CD4-positive, alpha-beta T cell treated with Interleukin-12 subunit alpha and Interleukin-12 subunit beta, for 1 hour (primary cell): ENCODE results near the gene VANGL1.

Experiments
- DNase-seq: peaks from one replicate; pipeline ENCODE4 v3.0.0-alpha.2; 2020

The VANGL1 gene

DNA sequence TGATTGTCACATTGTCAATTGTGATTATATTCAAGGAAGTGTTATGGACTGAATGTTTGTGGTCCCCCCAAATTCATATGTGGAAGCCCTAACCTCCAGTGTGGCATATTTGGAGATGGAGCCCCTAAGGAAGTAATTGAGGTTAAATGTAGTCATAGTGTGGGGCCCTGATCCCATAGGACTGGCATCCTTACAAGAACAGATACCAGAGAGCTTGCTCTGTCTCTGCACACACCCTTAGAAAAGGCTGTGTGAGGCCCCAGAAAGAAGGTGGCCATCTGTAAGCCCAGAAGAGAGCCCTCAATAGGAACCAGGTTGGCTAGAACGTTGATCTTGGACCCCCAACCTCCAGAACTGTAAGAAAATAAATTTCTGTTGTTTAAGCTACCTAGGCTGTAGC is 28.1 kb downstream of the VANGL1 start:
- no peak for DNase-seq

DNA sequence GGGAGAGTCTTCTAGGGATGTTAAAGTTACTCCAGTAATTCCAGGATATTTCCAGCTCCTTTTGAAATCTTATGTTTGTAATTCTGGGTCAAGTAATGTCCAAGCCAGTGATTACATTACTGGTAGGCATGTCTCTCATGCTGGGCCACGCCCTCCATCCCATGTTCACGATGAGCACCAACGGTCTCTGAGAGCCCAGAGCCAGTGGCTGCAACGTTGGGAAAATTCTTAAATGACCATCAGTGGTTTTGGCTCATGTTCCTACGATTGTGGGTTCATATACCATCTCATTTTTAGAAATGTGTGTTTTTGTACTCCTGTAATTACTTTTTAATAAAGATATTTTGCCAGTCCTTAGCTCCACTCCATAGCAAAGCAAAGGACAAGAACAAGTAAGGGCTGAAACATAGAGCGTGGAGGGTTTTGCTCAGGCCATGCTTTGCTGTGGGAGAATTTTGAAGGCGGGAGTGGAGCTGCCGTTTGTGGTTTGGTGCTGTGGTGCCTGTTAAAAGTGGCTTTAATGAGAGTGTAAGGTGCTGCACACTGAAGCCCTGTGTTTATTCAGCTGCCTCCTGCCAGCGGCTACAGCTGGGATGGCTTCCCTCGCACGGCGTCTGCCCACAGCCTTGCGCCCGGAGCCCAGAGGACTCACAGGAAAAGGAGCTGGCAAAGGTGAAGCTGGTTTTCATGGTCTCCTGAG is 28.9 kb downstream of the VANGL1 start:
- no peak for DNase-seq

DNA sequence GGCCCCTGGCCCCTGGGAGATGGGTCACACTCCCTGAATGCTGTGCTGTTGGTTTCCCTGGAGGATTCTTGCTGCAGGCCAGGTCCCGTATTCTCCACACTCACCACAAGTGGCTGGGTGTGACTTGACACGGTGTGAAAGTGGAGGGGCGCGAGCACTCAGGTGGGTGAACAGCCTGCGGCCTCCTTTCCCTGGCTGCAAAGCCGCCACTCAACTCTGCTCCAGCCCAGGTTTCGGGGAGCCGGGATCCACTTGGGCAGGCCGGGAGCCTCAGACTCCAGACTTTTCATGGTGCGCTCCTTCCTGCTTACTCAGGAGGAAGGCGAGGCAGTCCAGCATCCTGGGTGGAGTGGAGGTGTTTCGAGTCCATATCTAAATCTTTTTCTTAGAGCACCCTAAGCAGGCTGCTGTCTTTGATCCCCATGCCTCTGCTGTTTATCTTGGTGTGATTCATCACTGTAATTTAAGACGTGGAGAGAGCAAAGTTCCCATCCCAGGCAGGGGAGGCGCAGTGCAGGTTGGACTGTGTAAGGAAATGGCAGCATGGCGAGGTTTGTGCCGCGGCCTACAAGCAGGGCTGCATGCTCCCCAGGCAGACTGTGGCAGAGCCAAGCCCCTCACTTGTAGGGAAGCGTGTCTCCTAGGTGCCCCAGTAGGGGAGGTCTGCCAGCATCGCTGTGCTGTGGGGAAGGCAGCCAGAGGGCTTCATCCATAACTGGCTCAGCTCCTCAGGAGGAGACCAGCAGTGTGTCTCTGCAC is 29.6 kb downstream of the VANGL1 start:
- DNase-seq: no peak

DNA sequence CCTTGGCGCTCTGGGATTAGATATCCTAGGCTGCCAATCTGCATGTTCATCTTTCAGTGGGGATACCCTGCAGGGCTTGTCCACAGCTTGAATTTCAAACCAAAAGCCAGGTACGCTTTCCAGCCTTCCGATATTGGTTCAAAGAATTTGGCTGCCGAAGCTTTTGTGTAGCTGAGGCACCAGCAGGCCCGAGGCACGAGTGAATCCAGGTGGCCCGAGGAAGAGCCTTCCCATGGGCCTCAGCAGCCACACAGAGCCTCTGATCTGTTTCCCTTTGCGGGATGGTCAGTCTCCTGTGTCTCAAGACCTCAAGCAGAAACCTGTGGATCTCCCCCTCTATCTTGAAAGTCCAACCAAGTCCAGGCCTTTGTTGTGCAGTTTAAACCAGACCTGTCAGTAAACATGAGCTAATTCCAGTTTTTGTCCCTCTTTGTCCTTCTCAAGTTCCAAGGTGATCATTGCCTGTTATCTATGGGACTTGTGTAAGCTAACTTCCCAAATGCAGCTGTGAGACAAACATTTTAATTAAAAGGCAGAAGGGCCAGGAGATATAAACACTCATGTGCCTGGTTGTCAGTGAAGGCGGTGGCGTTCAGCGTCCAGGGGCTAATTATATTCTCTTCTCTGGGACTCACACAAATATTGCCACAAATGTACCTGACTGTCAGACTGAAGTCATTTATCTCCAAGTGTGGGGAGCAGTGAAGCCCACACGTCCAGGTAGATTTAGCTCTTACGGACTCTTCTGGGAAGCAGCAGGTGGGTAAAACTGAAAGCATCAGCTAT is 30.6 kb downstream of the VANGL1 start:
- no peak for DNase-seq

DNA sequence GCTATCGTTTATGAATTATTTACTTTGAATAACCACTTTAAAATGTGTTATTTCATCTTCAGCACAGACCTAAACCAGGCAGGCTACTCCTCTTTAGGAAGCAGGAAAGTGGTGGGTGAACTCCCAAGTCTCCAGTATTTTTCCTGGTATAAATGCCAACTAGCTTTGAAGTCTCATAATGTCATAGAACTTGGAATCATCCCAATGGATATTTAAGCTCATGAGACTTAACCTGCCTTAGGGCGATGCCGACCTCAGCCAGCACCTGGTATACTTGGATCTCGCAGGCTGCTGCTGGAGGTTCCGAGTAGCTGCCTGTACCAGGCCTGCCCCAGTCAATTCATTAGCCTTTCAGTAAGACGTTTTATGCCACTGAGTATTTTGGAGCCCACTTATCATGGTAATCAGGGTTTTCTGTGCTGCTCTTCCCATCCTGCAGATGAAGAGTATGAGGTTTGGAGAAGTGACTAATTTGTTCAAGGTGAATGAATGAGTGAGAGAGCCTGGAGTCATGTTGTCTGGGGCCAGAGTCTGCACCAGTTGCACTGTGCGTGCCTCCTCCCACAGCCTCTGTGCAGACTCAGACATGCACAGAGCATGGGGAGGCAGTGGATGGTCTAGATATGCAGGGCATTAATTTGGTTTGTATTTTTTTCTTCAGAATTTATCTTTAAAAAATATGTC is 34.9 kb downstream of the VANGL1 start:
- no peak for DNase-seq

DNA sequence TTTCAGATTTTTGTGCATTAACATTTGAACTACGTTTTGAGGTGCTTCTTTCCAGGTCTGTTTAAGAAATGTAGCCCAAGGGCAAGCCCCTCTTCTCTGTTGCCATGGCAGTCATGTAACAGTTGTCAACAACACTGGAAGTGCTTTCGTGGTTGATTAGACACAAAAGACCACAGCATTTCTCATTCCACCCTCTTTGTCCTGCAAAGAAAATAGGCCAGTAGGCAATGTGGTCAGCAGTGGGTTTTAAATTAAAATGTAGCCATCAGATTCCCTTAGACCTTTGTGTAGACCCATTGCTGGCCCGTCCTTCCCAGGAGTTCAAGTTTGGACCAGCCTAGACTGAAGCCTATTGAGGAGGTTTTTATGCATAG is 35.4 kb downstream of the VANGL1 start:
- DNase-seq: no peak

DNA sequence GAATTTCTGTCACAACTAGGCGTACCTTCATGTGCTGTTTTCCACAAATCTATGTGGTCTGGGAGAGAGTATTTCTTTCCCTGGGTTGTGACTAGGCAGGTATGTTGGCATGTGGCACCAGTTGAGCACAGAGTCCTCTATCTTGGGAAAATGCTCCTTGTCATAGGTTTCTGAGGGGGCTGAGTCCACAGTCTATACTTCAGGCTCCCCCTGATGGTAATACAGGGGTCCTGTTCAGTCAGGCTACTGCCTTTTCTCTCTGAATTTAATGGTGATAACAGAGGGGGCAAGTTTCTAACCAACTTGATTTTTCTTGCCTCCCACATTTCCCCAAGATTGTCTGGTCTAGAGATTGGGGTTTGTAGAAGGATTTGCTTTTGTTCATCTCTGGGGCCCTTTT is 35.8 kb downstream of the VANGL1 start:
- DNase-seq: no peak

DNA sequence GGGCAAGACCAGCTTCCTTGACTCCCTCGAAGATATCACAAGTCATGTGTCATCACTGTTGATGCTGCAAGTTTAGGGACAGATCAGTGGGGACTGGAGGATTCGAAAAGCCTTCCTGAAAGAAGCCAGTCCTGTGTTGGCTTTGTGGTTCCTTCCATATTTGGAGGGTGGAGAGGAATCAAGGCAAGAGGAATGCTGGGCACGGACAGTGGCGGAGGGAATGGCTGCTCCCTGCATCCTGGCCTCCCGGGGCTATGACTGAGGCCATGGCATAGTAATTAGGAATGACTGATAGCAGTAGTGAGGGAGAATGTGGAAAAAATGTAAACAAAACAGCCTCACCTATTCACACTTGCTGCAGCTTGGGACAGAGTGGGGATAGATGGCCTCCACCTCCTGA is 36.4 kb downstream of the VANGL1 start:
- DNase-seq: no peak

DNA sequence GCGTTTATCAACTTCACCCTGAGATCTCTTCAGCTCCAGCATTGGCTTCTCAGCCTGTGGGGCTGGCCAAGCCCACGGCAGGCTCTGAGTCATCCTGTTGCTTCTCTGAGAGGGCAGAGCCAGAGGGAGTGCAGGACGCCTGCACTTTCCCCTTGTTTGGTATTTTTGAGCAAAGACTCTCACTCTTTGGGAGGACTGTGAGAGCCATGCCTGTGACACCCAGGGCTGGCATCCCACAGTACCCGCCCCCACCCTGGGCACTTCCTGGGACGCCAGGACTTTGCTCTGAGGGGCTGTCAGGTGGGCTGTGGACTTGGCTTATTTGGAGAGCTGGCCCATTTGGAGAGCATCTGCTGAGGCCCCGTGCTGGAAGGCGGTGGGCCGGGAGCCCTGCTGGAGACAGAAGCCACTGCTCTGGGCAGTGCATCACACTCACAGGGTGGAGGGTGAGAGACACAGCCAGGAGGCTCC is 37.4 kb downstream of the VANGL1 start:
- no peak for DNase-seq

DNA sequence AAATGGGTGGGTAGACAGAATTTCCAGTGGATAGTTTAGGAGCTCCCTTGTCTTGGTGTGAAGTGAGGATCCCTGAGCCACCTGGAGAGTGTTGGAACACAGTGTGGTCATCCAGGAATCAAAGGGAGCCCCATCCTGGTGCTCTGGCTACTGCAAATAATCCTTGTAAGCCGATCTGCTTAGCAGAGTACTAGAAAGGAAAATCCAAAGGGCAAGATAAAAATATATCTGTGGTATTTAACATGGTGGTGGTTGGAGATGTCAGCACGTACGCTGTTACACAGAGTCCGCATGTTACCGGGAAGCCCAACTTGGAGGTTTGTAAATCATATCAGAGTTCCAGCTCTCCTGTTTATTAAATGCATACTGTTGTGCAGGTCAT is 39.0 kb downstream of the VANGL1 start:
- DNase-seq: no peak

DNA sequence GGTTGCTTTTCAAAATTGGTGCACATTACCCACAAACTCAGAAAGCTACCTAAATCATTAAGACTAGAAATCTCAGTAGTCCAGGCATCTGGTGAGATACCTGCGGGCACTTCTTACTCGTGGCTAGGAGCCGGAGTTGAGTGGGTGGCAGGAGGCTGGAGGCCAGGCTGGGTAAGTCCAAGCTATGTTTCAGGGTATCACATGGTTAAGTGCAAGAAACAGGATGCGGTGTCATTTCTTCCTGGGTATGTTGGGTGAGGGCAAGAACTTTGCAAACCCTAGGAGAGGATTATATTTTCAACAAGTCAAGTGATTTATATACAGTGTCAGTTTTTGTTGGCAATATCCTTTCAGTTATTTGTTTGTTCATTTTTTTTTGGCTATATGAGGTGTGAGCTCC is 41.0 kb downstream of the VANGL1 start:
- no peak for DNase-seq

DNA sequence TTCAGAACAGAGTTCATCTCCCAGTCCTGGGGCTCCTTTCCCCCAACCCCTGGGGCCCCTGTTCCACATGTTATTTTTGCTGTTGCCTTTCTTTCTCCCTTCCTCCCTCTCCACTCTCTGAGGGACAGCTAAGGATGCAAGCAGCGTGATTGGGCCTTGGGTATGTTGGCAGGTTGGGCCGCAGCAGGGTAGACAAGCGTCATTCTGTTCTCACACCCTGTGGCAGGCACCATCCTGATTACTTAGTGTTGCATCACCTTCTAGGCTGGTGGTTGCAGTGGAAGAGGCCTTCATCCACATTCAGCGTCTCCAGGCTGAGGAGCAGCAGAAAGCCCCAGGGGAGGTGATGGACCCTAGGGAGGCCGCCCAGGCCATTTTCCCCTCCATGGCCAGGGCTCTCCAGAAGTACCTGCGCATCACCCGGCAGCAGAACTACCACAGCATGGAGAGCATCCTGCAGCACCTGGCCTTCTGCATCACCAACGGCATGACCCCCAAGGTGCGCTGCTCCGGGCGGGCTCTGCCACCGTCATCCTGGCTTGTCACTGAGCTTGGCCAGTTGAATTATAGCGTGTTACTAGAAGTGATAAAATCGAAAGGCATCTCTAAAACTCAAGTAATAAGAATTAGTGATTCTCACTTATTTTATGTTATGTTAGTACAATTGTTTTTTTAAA is 43.4 kb downstream of the VANGL1 start:
- DNase-seq: no peak

DNA sequence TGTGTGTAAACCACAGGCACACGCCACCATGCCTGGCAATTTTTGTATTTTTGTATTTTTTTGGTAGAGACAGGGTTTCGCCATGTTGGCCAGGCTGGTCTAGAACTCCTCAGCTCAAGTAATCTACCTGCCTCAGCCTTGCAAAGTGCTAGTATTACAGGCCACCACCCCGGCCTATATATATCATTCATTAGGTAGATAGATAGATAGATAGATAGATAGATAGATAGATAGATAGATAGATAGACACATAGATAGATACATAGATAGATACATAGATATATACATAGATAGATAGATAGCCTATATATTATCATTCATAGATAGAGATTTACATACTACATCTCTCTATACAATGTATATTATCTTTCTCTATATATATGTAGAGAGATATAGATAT is 46.0 kb downstream of the VANGL1 start:
- no peak for DNase-seq

DNA sequence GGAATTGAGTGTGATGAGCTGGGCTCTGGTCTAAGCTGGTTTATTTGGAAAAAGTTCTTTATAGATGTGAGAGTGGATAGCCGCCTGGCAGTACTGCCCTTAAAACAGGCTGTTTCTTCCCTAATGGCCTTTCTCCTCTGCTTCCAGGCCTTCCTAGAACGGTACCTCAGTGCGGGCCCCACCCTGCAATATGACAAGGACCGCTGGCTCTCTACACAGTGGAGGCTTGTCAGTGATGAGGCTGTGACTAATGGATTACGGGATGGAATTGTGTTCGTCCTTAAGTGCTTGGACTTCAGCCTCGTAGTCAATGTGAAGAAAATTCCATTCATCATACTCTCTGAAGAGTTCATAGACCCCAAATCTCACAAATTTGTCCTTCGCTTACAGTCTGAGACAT is 49.2 kb downstream of the VANGL1 start:
- DNase-seq: no peak

DNA sequence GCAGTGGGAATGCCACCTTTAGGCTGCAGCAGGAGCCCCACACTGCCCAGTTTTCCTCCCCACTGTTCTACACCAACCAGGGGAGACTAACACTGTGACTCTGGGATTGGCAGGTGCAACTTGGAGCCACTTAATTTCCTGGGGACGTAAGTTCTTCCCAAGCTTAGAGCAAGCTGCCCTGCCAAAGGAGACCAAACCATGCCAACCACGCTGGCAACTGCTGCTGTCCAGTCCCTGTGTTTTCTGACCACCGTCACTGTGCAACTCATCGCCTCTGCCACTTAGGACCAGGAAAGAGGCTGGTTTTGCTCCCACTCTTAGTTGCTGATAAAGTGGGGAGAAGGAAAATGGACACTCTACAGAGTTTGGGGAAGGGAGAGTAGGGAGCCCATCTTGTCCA is 50.5 kb downstream of the VANGL1 start:
- DNase-seq: no peak

DNA sequence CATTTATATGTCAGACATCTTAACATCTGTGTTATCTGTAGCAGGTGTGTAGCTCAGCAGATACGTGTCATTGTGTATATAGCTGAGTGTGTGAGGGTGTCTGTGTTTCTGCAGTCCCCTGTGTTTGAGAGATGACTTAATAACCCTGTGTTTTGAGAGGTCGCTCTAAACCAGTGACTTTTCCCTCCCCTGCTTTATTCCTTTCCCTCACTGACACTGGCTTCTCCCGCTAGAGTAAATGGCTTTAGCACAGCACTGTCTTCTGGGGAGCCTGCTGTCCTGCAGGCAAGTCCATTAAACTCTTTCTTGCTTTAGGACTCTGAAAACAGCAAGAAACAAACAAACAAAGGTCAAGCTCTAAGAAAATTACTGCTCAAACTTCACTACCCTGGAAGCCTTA is 53.0 kb downstream of the VANGL1 start:
- no peak for DNase-seq

DNA sequence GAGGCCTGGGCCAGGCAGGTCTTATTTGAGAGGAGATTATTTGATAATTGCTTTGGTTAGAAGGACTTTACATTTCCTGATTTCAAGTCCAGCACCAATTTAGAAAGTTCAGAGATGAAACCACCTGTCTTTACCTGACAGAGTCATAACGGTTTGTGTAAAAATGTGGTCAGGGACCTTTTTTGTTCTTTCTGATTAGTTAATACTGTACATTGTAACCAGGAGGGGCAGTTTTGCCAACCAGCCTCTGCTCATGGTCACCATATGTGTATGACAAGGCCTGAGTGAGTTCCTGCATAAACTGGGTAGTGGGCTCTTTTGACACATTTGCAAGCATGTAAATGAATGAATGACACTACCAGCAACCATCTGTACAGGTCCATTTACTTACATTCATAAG is 55.8 kb downstream of the VANGL1 start:
- DNase-seq: no peak

DNA sequence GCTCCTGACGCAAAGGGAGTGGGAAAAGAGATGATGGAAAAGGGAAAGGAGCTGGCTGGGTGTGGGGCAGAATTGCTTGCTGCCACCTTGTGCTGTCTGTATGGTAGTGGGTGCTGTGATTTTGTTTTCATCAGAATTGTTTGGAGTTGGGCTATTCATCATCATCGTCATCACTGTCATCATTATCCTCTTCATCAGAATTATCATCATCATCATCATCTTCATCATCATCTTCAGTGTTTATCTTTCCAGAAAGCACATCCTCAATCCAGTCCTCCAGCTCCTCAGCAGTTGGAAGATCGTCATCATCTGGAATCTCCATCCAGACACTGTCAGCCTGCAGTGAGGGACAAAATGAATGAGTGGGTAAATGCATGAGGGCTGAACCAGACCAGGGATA is 59.3 kb downstream of the VANGL1 start:
- DNase-seq: no peak

DNA sequence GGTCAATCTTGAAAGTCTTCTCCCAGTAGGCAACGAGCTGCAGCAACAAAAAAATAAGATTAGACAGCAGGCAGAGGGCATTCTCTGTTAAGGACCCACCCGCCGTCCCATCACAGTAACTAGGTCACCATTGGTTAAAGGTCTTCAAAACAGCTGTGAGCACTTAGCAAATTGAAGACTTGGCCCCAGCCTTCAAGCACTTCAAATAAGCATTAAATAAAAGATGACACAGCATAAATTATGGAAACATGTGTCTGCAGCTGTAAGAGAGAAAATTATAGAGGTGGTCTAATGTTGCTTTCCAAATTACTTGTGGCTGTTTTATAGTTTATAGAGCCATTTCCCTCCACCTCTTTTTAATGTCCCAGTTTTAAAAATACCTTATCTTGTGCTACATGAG is 61.2 kb downstream of the VANGL1 start:
- no peak for DNase-seq

DNA sequence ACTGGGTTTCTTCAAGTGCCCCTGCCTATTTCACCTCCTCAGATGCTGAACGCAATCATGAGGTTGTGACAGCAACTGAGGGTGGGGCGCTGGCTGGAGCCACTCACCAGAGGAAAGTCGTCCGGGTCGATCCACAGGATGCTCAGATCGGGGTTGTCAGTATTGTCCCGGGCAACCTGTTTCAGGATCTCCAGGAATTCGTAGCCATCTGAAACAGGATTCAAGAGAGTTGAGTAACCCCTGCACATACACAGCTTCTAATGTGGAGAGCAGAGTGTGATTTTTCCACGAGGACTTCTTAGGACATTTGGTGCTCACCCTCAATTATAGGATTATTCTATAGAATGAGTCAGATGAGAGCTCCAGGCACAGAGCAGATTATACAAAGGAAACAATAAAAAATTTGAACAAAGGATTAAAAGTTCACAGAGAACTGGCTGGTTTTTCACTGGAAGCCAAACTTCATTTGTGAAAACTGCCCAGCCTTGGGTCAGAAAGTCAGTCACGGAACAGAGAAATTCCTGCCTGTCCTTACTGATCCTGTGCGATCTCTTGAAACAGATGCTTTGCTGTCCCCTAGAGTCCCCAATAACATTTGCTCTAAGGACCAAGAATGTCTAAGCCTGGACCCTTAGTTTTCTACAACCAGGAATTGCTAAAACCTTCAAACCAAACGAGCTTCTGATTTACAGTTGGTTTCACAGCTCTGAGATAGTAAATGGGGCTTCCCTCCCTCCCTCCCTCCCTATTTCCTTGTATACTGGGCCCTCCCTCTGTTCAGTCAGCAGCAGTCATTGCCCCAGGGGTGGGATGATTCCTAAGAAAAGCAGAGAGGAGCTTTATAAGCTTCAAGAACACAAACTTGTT is 63.5 kb downstream of the VANGL1 start:
- DNase-seq: no peak

DNA sequence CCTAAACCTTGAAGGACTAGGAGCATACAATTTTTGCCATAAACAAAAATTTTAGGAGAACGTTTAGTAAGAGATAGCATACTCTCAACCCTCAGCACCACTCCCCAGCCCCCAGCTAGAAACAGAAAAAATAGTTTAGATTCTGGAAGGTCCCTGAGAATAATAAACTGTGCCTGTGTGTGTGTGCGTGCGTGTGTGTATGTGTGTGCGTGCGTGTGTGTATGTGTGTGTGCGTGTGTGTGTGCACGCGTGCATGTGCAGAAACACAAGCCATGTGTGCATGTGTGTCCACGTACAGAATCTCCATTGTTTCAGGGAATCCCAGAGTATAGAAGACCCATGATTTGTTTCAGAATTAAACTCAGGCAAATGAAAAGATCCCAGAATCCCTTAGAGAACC is 64.2 kb downstream of the VANGL1 start:
- DNase-seq: no peak
